Liver (tissue), 9 donors: ENCODE measurements around the gene SRSF8. TPM values are rescaled to one million over a fixed set of nuclear protein-coding genes. Genes with fewer than 3 reads are reported as not detected.

Experiments used
- DNase-seq: peaks from one replicate; pipeline ENCODE4 v3.0.0-alpha.2; 2017; ENCODE audit warnings: low spot score
- H3K27ac ChIP-seq, 2 donors: one replicate each; pipeline ENCODE4 v1.7.0; 2013; ENCODE audit warnings: inconsistent platforms in 2 of 2, low read length in 2 of 2, control low read depth in 1 of 2, low read depth in 1 of 2, mild to moderate bottlenecking in 1 of 2
- H3K27me3 ChIP-seq, 4 donors: one replicate each; pipeline versions ENCODE4 v1.6.1 to v1.7.0; 2013; ENCODE audit warnings: low read length in 3 of 4, inconsistent platforms in 1 of 4, mild to moderate bottlenecking in 1 of 4, moderate library complexity in 1 of 4; ENCODE audit not compliant: control insufficient read depth in 4 of 4, insufficient read depth in 4 of 4
- H3K36me3 ChIP-seq, 4 donors: one replicate each; pipeline versions ENCODE4 v1.6.1 to v1.7.0; 2013; ENCODE audit warnings: low read length in 3 of 4, mild to moderate bottlenecking in 3 of 4, low read depth in 1 of 4, moderate library complexity in 1 of 4; ENCODE audit not compliant: control insufficient read depth in 4 of 4, insufficient read depth in 3 of 4
- H3K4me1 ChIP-seq, 4 donors: one replicate each; pipeline versions ENCODE4 v1.6.1 to v1.7.0; 2013; ENCODE audit warnings: low read length in 3 of 4, mild to moderate bottlenecking in 3 of 4, moderate library complexity in 1 of 4; ENCODE audit not compliant: control insufficient read depth in 4 of 4, insufficient read depth in 4 of 4
- H3K4me3 ChIP-seq, 3 donors: one replicate each; pipeline versions ENCODE4 v1.6.1 to v1.7.0; 2013; ENCODE audit warnings: low read length in 3 of 3, control low read depth in 1 of 3, low read depth in 1 of 3, mild to moderate bottlenecking in 1 of 3
- H3K9ac ChIP-seq, 2 donors: one replicate each; pipeline ENCODE4 v1.7.0; 2013; ENCODE audit warnings: low read length in 2 of 2, mild to moderate bottlenecking in 2 of 2, moderate library complexity in 2 of 2, control low read depth in 1 of 2, low read depth in 1 of 2
- H3K9me3 ChIP-seq, 4 donors: one replicate each; pipeline versions ENCODE4 v1.6.1 to v1.7.0; 2013; ENCODE audit warnings: low read length in 3 of 4; ENCODE audit not compliant: control insufficient read depth in 4 of 4
- FOXA1 ChIP-seq: IDR thresholded peaks from 2 replicates; pipeline ENCODE4 v1.6.1; 2016; ENCODE audit warnings: antibody characterized with exemption
- FOXA2 ChIP-seq: IDR thresholded peaks from 2 replicates; pipeline ENCODE4 v1.6.1; 2016; ENCODE audit warnings: antibody characterized with exemption
- GABPA ChIP-seq, 2 donors: IDR thresholded peaks in 1 of 2; conservative IDR thresholded peaks in 1 of 2; 2 replicates each; pipeline ENCODE4 v1.6.1; 2016; ENCODE audit warnings: antibody characterized with exemption in 2 of 2, mild to moderate bottlenecking in 1 of 2, moderate library complexity in 1 of 2
- HNF4A ChIP-seq, 2 donors: conservative IDR thresholded peaks; 2 replicates each; pipeline ENCODE4 v1.6.1; 2016; ENCODE audit warnings: antibody characterized with exemption in 2 of 2, mild to moderate bottlenecking in 2 of 2
- JUND ChIP-seq, 2 donors: IDR thresholded peaks; 2 replicates each; pipeline ENCODE4 v1.6.1; 2016; ENCODE audit warnings: antibody characterized with exemption in 2 of 2
- NR2F2 ChIP-seq: IDR thresholded peaks from 2 replicates; pipeline ENCODE4 v1.6.1; 2016; ENCODE audit warnings: antibody characterized with exemption
- RAD21 ChIP-seq, 2 donors: IDR thresholded peaks; 2 replicates each; pipeline ENCODE4 v1.6.1; 2016; ENCODE audit warnings: antibody characterized with exemption in 2 of 2, mild to moderate bottlenecking in 2 of 2
- SP1 ChIP-seq: IDR thresholded peaks from 2 replicates; pipeline ENCODE4 v1.6.1; 2018; ENCODE audit warnings: antibody characterized with exemption, mild to moderate bottlenecking
- WGBS: extraction: QIAGEN DNeasy Blood & Tissue Kit; methylation state at CpG from one replicate; pipeline ENCODE4 v1.1.7; 2013; 5-methylcytosine and 5-hydroxymethylcytosine counted together
- polyA plus RNA-seq, 2 donors: library from polyadenylated mRNA; stranded (reverse) in 1 of 2; unstranded in 1 of 2; fragments of 200-250 nt in 1 of 2; fragments of >200 nt in 1 of 2; fragmentation: Nextera tagmentation in 1 of 2; extraction: Ambion mirVana in 1 of 2; gene quantifications; one replicate each; pipeline versions ENCODE4 v1.2.1 to v1.2.3, GENCODE V29; 2013 to 2015
- total RNA-seq, 2 donors: library from RNA; depleted of rRNA; stranded (reverse); fragments of >200 nt; gene quantifications; one replicate each; pipeline ENCODE4 v1.2.3, GENCODE V29; 2014
- TF ChIP-seq, protein P1 (sequence below): IDR thresholded peaks from 2 replicates; pipeline ENCODE4 v1.6.1; 2016; ENCODE audit warnings: antibody characterized with exemption
- TF ChIP-seq, protein P2 (sequence below): IDR thresholded peaks from 2 replicates; pipeline ENCODE4 v1.6.1; 2016; ENCODE audit warnings: antibody characterized with exemption
- TF ChIP-seq, protein P3 (sequence below): fragments of 150-350 bp; IDR thresholded peaks from 2 replicates; pipeline ENCODE4 v1.5.1; 2017; ENCODE audit warnings: improper control_type of control experiment, low read depth, low read length; ENCODE audit not compliant: missing input control
- TF ChIP-seq, protein P4 (sequence below): IDR thresholded peaks from 2 replicates; pipeline ENCODE4 v1.6.1; 2016; ENCODE audit warnings: antibody characterized with exemption
- TF ChIP-seq, protein P5 (sequence below): IDR thresholded peaks from 2 replicates; pipeline ENCODE4 v1.6.1; 2016; ENCODE audit warnings: antibody characterized with exemption, mild to moderate bottlenecking
- donor health status: healthy.
- donor health status: healthy.
- donor health status: healthy.
- donor health status: healthy.
- donor health status: healthy.

Gene SRSF8
- total and polyA plus RNA-seq, 4 donors = 15.4 to 31.8 (median 17.8) TPM

DNA sequence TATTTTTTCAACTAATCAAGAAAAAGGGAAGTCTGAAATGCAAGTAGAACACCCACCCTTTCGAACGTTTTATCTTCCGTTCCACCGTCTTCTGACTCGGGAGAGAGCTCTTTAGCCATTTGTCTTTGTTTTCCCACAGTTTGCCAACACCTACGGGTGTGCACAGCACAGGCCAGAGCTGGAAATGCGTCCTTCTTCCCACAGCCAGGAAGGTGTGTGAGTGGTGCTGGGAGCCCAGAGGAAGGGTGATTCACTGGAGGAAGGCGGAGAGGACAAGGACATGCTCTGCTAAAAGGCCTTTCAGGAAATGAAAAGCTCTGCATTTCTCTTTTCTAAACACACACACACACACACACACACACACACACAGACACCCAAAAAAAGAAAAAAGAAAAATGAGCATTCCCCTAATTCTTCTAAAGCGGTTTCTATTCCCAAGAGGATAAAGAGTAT, 41.5 kb downstream of the SRSF8 start:
- Histone ChIP-seq H3K4me1 (no peaks in the 10 kb centered on the region), H3K9ac (no peak overlapping the region), H3K27ac (peak overlapping the region in 1 of 2 donors; percentile 23), H3K36me3 (no peaks in the 10 kb centered on the region), H3K9me3 (no peaks in the 10 kb centered on the region), H3K4me3 (no peak overlapping the region), H3K27me3 (no peaks in the 10 kb centered on the region)
- TF ChIP-seq, protein P1, sequence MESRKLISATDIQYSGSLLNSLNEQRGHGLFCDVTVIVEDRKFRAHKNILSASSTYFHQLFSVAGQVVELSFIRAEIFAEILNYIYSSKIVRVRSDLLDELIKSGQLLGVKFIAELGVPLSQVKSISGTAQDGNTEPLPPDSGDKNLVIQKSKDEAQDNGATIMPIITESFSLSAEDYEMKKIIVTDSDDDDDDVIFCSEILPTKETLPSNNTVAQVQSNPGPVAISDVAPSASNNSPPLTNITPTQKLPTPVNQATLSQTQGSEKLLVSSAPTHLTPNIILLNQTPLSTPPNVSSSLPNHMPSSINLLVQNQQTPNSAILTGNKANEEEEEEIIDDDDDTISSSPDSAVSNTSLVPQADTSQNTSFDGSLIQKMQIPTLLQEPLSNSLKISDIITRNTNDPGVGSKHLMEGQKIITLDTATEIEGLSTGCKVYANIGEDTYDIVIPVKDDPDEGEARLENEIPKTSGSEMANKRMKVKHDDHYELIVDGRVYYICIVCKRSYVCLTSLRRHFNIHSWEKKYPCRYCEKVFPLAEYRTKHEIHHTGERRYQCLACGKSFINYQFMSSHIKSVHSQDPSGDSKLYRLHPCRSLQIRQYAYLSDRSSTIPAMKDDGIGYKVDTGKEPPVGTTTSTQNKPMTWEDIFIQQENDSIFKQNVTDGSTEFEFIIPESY = no peak
- TF ChIP-seq RAD21 (IDR thresholded peaks at IDR 0.05) (no peak), FOXA2 (no peak), FOXA1 (no peak), JUND (IDR thresholded peaks at IDR 0.05) (peak in 1 of 2 donors; percentile 24), HNF4A (conservative IDR thresholded peaks at IDR 0.05) (no peak), SP1 (no peak), GABPA (IDR thresholded peaks at IDR 0.05 in 1 of 2, conservative IDR thresholded peaks at IDR 0.05 in 1 of 2) (no peak), NR2F2 (no peak)
- TF ChIP-seq, protein P2, sequence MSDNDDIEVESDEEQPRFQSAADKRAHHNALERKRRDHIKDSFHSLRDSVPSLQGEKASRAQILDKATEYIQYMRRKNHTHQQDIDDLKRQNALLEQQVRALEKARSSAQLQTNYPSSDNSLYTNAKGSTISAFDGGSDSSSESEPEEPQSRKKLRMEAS = peak; percentile 15
- TF ChIP-seq, protein P3, sequence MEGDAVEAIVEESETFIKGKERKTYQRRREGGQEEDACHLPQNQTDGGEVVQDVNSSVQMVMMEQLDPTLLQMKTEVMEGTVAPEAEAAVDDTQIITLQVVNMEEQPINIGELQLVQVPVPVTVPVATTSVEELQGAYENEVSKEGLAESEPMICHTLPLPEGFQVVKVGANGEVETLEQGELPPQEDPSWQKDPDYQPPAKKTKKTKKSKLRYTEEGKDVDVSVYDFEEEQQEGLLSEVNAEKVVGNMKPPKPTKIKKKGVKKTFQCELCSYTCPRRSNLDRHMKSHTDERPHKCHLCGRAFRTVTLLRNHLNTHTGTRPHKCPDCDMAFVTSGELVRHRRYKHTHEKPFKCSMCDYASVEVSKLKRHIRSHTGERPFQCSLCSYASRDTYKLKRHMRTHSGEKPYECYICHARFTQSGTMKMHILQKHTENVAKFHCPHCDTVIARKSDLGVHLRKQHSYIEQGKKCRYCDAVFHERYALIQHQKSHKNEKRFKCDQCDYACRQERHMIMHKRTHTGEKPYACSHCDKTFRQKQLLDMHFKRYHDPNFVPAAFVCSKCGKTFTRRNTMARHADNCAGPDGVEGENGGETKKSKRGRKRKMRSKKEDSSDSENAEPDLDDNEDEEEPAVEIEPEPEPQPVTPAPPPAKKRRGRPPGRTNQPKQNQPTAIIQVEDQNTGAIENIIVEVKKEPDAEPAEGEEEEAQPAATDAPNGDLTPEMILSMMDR = no peak
- TF ChIP-seq, protein P4, sequence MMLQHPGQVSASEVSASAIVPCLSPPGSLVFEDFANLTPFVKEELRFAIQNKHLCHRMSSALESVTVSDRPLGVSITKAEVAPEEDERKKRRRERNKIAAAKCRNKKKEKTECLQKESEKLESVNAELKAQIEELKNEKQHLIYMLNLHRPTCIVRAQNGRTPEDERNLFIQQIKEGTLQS = no peak
- TF ChIP-seq, protein P5, sequence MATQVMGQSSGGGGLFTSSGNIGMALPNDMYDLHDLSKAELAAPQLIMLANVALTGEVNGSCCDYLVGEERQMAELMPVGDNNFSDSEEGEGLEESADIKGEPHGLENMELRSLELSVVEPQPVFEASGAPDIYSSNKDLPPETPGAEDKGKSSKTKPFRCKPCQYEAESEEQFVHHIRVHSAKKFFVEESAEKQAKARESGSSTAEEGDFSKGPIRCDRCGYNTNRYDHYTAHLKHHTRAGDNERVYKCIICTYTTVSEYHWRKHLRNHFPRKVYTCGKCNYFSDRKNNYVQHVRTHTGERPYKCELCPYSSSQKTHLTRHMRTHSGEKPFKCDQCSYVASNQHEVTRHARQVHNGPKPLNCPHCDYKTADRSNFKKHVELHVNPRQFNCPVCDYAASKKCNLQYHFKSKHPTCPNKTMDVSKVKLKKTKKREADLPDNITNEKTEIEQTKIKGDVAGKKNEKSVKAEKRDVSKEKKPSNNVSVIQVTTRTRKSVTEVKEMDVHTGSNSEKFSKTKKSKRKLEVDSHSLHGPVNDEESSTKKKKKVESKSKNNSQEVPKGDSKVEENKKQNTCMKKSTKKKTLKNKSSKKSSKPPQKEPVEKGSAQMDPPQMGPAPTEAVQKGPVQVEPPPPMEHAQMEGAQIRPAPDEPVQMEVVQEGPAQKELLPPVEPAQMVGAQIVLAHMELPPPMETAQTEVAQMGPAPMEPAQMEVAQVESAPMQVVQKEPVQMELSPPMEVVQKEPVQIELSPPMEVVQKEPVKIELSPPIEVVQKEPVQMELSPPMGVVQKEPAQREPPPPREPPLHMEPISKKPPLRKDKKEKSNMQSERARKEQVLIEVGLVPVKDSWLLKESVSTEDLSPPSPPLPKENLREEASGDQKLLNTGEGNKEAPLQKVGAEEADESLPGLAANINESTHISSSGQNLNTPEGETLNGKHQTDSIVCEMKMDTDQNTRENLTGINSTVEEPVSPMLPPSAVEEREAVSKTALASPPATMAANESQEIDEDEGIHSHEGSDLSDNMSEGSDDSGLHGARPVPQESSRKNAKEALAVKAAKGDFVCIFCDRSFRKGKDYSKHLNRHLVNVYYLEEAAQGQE = no peak
- DNase-seq = no peak
- WGBS = 69% methylated on average over 9 of the region's 9 CpGs
